DMS79 treated with DMSO at 0.1 percent for 48 hours (cell line): Measurements from ENCODE around the gene AP1M1.
A peak's percentile ranks its signal among the peaks of the same experiment; 100 is the strongest.
"Not testable (repeated sequence)": the region's sequence is repeated elsewhere in the genome, so short reads cannot be mapped to it uniquely, and the experiment has no call there.

Experiments
- DNase-seq: peaks from one replicate; lab custom pipeline; 2025; lab: John Stamatoyannopoulos, UW

AP1M1 gene

GRCh38 chr19:16261584-16262368 lies 64.1 kb downstream of the AP1M1 start:
- no peak for DNase-seq

- DNase-seq, result no peak
These were observed 64.9 kb downstream of the AP1M1 start for GRCh38 chr19:16262618-16263017.

- no peak for DNase-seq
These were observed 65.5 kb downstream of the AP1M1 start for GRCh38 chr19:16263141-16263761.

GRCh38 chr19:16265205-16265604 lies 67.5 kb downstream of the AP1M1 start:
- DNase-seq, result no peak

- DNase-seq, result no peak
These were observed 68.3 kb downstream of the AP1M1 start for GRCh38 chr19:16265890-16266585.

GRCh38 chr19:16266586-16266942 lies 68.9 kb downstream of the AP1M1 start:
- DNase-seq, result no peak

GRCh38 chr19:16268676-16269319 lies 71.1 kb downstream of the AP1M1 start:
- no peak for DNase-seq

GRCh38 chr19:16272945-16273344 lies 75.2 kb downstream of the AP1M1 start:
- DNase-seq, result no peak

GRCh38 chr19:16274447-16274846 lies 76.7 kb downstream of the AP1M1 start:
- DNase-seq, result no peak

- no peak for DNase-seq
These were observed 82.6 kb downstream of the AP1M1 start for GRCh38 chr19:16280306-16280705.

GRCh38 chr19:16281743-16282142 lies 84.0 kb downstream of the AP1M1 start:
- DNase-seq, result no peak

- DNase-seq, result no peak
These were observed 85.7 kb downstream of the AP1M1 start for GRCh38 chr19:16283210-16284061.

GRCh38 chr19:16284505-16284904 lies 86.8 kb downstream of the AP1M1 start:
- no peak for DNase-seq

GRCh38 chr19:16285079-16285478 lies 87.4 kb downstream of the AP1M1 start:
- DNase-seq, result not testable (repeated sequence)

- DNase-seq, result peak; percentile 80
These were observed 88.2 kb downstream of the AP1M1 start for GRCh38 chr19:16285769-16286498.

GRCh38 chr19:16288544-16288943 lies 90.8 kb downstream of the AP1M1 start:
- no peak for DNase-seq

GRCh38 chr19:16289594-16289993 lies 91.9 kb downstream of the AP1M1 start:
- no peak for DNase-seq

- DNase-seq, result no peak
These were observed 93.0 kb downstream of the AP1M1 start for GRCh38 chr19:16290692-16291091.

GRCh38 chr19:16293118-16294091 lies 95.7 kb downstream of the AP1M1 start:
- DNase-seq, result peak; percentile 14

- DNase-seq, result no peak
These were observed 97.3 kb downstream of the AP1M1 start for GRCh38 chr19:16295057-16295456.
